Right lobe of liver (tissue), 4 donors: Measurements from ENCODE around the gene FOXP2.

Experiments
- POLR2A ChIP-seq: fragments of 450-650 bp; IDR thresholded peaks from one replicate; pipeline ENCODE4 v1.6.1; 2017; ENCODE audit warnings: antibody characterized with exemption, mild to moderate bottlenecking
- TF ChIP-seq, protein P1 (sequence below), 4 donors: fragments of 200-600 bp in 3 of 4; fragments of 450-650 bp in 1 of 4; IDR thresholded peaks; one replicate each; pipeline versions ENCODE4 v1.5.1 to v1.8.0; 2016 to 2022; ENCODE audit warnings: antibody characterized with exemption in 4 of 4, mild to moderate bottlenecking in 2 of 4
- donor health status: DM: no; HTN: no; CAD: no.
- donor health status: DM: no; HTN: no; CAD: no.
- donor health status: DM: no; HTN: yes; CAD: no.

DNA sequence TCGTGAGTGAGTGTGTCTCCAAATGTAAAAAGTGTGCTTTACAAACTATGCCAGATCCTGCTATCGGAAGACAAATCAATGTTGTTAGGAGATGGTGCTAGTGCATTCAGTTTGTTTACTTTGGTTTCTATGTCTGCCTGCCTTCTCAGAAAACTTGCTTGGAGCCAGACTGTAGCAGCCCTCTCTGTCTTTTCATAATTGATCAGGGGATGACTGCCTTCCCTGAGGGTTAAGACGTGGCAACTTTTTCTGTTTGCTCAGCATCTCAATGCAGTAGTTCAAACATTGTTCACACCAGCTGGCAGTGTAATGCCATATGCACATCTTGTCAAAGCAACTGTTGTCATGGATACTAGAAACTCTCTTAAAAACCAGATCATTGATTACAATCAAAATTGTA is 118.5 kb downstream of the FOXP2 start:
- TF ChIP-seq POLR2A: no peak
- TF ChIP-seq, protein P1, sequence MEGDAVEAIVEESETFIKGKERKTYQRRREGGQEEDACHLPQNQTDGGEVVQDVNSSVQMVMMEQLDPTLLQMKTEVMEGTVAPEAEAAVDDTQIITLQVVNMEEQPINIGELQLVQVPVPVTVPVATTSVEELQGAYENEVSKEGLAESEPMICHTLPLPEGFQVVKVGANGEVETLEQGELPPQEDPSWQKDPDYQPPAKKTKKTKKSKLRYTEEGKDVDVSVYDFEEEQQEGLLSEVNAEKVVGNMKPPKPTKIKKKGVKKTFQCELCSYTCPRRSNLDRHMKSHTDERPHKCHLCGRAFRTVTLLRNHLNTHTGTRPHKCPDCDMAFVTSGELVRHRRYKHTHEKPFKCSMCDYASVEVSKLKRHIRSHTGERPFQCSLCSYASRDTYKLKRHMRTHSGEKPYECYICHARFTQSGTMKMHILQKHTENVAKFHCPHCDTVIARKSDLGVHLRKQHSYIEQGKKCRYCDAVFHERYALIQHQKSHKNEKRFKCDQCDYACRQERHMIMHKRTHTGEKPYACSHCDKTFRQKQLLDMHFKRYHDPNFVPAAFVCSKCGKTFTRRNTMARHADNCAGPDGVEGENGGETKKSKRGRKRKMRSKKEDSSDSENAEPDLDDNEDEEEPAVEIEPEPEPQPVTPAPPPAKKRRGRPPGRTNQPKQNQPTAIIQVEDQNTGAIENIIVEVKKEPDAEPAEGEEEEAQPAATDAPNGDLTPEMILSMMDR (IDR thresholded peaks at IDR 0.05): no peak
